Endothelial cell of umbilical vein (primary cell): ENCODE measurements around the gene XPNPEP2. TPM values are rescaled to one million over a fixed set of nuclear protein-coding genes. Genes with fewer than 3 reads are reported as not detected.

ENCODE experiments used
- BruUV-seq: library from RNA; stranded (reverse); fragments of 400-500 nt; replicated peaks from 2 replicates; lab custom pipeline; 2021; lab: Mats Ljungman, UMichigan
- CTCF ChIA-PET: fragments of 300-600, 350-600 bp; sonication (Branson Sonifier 250); formaldehyde crosslinking; loops from one replicate; lab custom pipeline; 2021; ENCODE audit warnings: antibody characterized with exemption, inconsistent platforms; lab: Charles Lee
- POLR2A ChIA-PET: fragments of 300-600, 350-600 bp; sonication (Branson Sonifier 250); formaldehyde crosslinking; loops from one replicate; lab custom pipeline; 2021; ENCODE audit warnings: antibody characterized with exemption, inconsistent platforms; lab: Charles Lee
- DNase-seq: peaks from one replicate; pipeline ENCODE4 v3.0.0-alpha.2; 2011; ENCODE audit warnings: low read depth, low spot score
- FAIRE-seq: peaks from 2 replicates; lab custom pipeline; 2011; peaks lifted over from hg19 to GRCh38; lab: Jason Lieb, UNC
- H2AFZ ChIP-seq: 2 replicates; pipeline ENCODE4 v1.6.0; 2012; ENCODE audit warnings: low read depth, low read length, control low read depth, inconsistent platforms
- H3K27ac ChIP-seq: 2 replicates; pipeline ENCODE4 v1.5.1; 2011; ENCODE audit warnings: low read depth, mild to moderate bottlenecking, control low read depth, low read length, moderate library complexity; ENCODE audit not compliant: insufficient read depth
- H3K27me3 ChIP-seq, 2 experiments: 2 replicates each; pipeline versions ENCODE4 v1.6.0 to v1.6.1; 2011; ENCODE audit warnings: low read length in 2 of 2, mixed read lengths in 1 of 2; ENCODE audit not compliant: control insufficient read depth in 2 of 2, insufficient read depth in 2 of 2
- H3K36me3 ChIP-seq, 2 experiments: 2 replicates in 1 of 2; 3 replicates in 1 of 2; pipeline ENCODE4 v1.5.1; 2011; ENCODE audit warnings: low read length in 2 of 2, mild to moderate bottlenecking in 1 of 2, moderate library complexity in 1 of 2; ENCODE audit not compliant: control insufficient read depth in 2 of 2, insufficient read depth in 2 of 2; ENCODE audit errors: extremely low read depth in 1 of 2
- H3K4me1 ChIP-seq: 3 replicates; pipeline ENCODE4 v1.5.1; 2011; ENCODE audit warnings: mild to moderate bottlenecking, low read length; ENCODE audit not compliant: control insufficient read depth, insufficient read depth; ENCODE audit errors: extremely low read depth
- H3K4me2 ChIP-seq: 2 replicates; pipeline ENCODE4 v1.6.1; 2011; ENCODE audit warnings: low read length, control low read depth, mixed read lengths; ENCODE audit not compliant: insufficient read depth
- H3K4me3 ChIP-seq, 3 experiments: fragments of 200-600 bp in 1 of 3; sonication (generic), shearing (Covaris generic) in 1 of 3; replicated peaks in 1 of 3; 2 replicates each; pipeline ENCODE4 v1.5.1; 2011 to 2016; ENCODE audit warnings: control low read depth in 3 of 3, low read length in 3 of 3, mild to moderate bottlenecking in 2 of 3, inconsistent platforms in 1 of 3, low read depth in 1 of 3, moderate library complexity in 1 of 3; ENCODE audit not compliant: insufficient read depth in 1 of 3
- H3K79me2 ChIP-seq: 2 replicates; pipeline ENCODE4 v1.6.0; 2012; ENCODE audit warnings: low read length, inconsistent platforms; ENCODE audit not compliant: control insufficient read depth, insufficient read depth
- H3K9ac ChIP-seq: replicated peaks from 2 replicates; pipeline ENCODE3; 2011; ENCODE audit warnings: low read length, control low read depth; ENCODE audit not compliant: insufficient read depth; ENCODE audit errors: extremely low read depth
- H3K9me1 ChIP-seq: replicated peaks from 3 replicates; pipeline ENCODE4 v1.6.0; 2011; ENCODE audit warnings: mild to moderate bottlenecking, low read length; ENCODE audit not compliant: control insufficient read depth, insufficient read depth; ENCODE audit errors: extremely low read depth
- H3K9me3 ChIP-seq: replicated peaks from 2 replicates; pipeline ENCODE4 v1.5.1; 2012; ENCODE audit warnings: low read length, inconsistent platforms; ENCODE audit not compliant: control insufficient read depth, insufficient read depth
- H4K20me1 ChIP-seq: replicated peaks from 2 replicates; pipeline ENCODE3; 2011; ENCODE audit warnings: mild to moderate bottlenecking, low read length; ENCODE audit not compliant: control insufficient read depth, insufficient read depth; ENCODE audit errors: extremely low read depth
- EZH2 ChIP-seq: IDR thresholded peaks from 2 replicates; pipeline ENCODE4 v1.6.1; 2012; ENCODE audit warnings: borderline replicate concordance, low read depth, mild to moderate bottlenecking, moderate library complexity, low read length, inconsistent platforms; ENCODE audit not compliant: severe bottlenecking
- FOS ChIP-seq: IDR thresholded peaks from 2 replicates; pipeline ENCODE4 v1.6.1; 2011; ENCODE audit warnings: mild to moderate bottlenecking, low read length, moderate library complexity, borderline replicate concordance; ENCODE audit not compliant: insufficient read depth
- GATA2 ChIP-seq: IDR thresholded peaks from 2 replicates; pipeline ENCODE4 v1.7.0; 2011; ENCODE audit warnings: low read depth, mild to moderate bottlenecking, moderate library complexity, mixed read lengths, low read length; ENCODE audit not compliant: insufficient read length, insufficient read depth
- JUN ChIP-seq: IDR thresholded peaks from 2 replicates; pipeline ENCODE4 v1.6.1; 2011; ENCODE audit warnings: borderline replicate concordance, low read depth; ENCODE audit not compliant: insufficient read length, insufficient read depth
- MYC ChIP-seq: IDR thresholded peaks from one replicate; pipeline ENCODE4 v1.6.1; 2011; ENCODE audit warnings: mild to moderate bottlenecking, low read depth, low read length
- POLR2A ChIP-seq: IDR thresholded peaks from 2 replicates; pipeline ENCODE4 v1.6.1; 2012; ENCODE audit warnings: low read depth, mild to moderate bottlenecking, control low read depth, low read length
- POLR2AphosphoS5 ChIP-seq: IDR thresholded peaks from 2 replicates; pipeline ENCODE4 v1.6.1; 2012; ENCODE audit warnings: low read depth, mild to moderate bottlenecking, control low read depth, low read length, moderate library complexity; ENCODE audit not compliant: insufficient read depth
- dilution Hi-C: fragments of 300-500 bp; cut with MboI; formaldehyde crosslinking; loops from one replicate; pipeline ENCODE4 v1.15.0; 2019; ENCODE audit warnings: low sequenced_read_pairs; ENCODE audit not compliant: extremely low pct_ligation_motif_present
- intact Hi-C: fragments of 100-400 bp; cut with micrococcal nuclease; formaldehyde crosslinking; loops from one replicate; pipeline ENCODE4 v1.10.0; 2022
- polyA plus RNA-seq, 4 experiments: library from polyadenylated mRNA; depleted of rRNA in 3 of 4; stranded (reverse) in 3 of 4; unstranded in 1 of 4; fragments of >200 nt; gene quantifications; 2 replicates each; pipeline versions ENCODE4 v1.2.1 to v1.2.3, GENCODE V29; 2011 to 2012; ENCODE audit warnings: missing spikeins in 1 of 4
- total RNA-seq: library from RNA; stranded (reverse); gene quantifications from 2 replicates; pipeline ENCODE4 v1.2.3, GENCODE V29; 2021
- TF ChIP-seq, protein P1 (sequence below), 2 donors: IDR thresholded peaks; 1 replicate in 1 of 2; 2 replicates in 1 of 2; pipeline ENCODE4 v1.5.1; 2011; ENCODE audit warnings: low read length in 2 of 2, mild to moderate bottlenecking in 2 of 2, moderate library complexity in 2 of 2, control low read depth in 1 of 2, inconsistent platforms in 1 of 2, low read depth in 1 of 2; ENCODE audit not compliant: insufficient read depth in 1 of 2; ENCODE audit errors: extremely low read depth in 1 of 2
- TF ChIP-seq, protein P2 (sequence below): IDR thresholded peaks from 2 replicates; pipeline ENCODE4 v1.6.1; 2011; ENCODE audit not compliant: insufficient read depth, insufficient read length

Gene XPNPEP2
- total and polyA plus RNA-seq, 2 donors (not counting 3 experiments of a cell fraction or from before 2014, with no cell fraction given) = 0.04 TPM; not detected in 1

GRCh38 chrX:129737916-129738315, 863 bp upstream of the XPNPEP2 start:
- H3K27ac ChIP-seq = no peak overlapping the region
- ChIA-PET POLR2A (no interaction called here), CTCF (interaction anchor here (1.4 to 2.2 kb wide), 2 partner anchors 9 to 11 kb away, joined by 4 to 6 read pairs; no protein-coding TSS in a partner anchor)
- intact Hi-C loops (no loop called here), dilution Hi-C loops (no loop called here)
- BruUV-seq = no TSS peak
- H3K9me1 ChIP-seq = no peaks in the 10 kb centered on the region
- DNase-seq (no peak), FAIRE-seq (peak; percentile 64)
- no peak overlapping the region for H2AFZ ChIP-seq
- H3K4me3 ChIP-seq = no peak overlapping the region
- no peaks in the 10 kb centered on the region for H3K4me1 ChIP-seq
- no peak overlapping the region for H3K4me2 ChIP-seq
- peaks cover 0 to 4% of the 10 kb centered on the region in 2 experiments for H3K27me3 ChIP-seq
- no peaks in the 10 kb centered on the region for H3K9me3 ChIP-seq
- H3K9ac ChIP-seq = no peak overlapping the region
- H3K36me3 ChIP-seq = no peaks in the 10 kb centered on the region
- TF ChIP-seq MYC (no peak), FOS (no peak), POLR2AphosphoS5 (no peak), GATA2 (no peak), EZH2 (no peak), JUN (no peak), POLR2A (no peak)
- TF ChIP-seq, protein P1, sequence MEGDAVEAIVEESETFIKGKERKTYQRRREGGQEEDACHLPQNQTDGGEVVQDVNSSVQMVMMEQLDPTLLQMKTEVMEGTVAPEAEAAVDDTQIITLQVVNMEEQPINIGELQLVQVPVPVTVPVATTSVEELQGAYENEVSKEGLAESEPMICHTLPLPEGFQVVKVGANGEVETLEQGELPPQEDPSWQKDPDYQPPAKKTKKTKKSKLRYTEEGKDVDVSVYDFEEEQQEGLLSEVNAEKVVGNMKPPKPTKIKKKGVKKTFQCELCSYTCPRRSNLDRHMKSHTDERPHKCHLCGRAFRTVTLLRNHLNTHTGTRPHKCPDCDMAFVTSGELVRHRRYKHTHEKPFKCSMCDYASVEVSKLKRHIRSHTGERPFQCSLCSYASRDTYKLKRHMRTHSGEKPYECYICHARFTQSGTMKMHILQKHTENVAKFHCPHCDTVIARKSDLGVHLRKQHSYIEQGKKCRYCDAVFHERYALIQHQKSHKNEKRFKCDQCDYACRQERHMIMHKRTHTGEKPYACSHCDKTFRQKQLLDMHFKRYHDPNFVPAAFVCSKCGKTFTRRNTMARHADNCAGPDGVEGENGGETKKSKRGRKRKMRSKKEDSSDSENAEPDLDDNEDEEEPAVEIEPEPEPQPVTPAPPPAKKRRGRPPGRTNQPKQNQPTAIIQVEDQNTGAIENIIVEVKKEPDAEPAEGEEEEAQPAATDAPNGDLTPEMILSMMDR (IDR thresholded peaks at IDR 0.05; ENCODE audit: extremely low read depth in 1 of 2, insufficient read depth in 1 of 2, low read depth in 1 of 2, low read length in 2 of 2) = no peak
- TF ChIP-seq, protein P2, sequence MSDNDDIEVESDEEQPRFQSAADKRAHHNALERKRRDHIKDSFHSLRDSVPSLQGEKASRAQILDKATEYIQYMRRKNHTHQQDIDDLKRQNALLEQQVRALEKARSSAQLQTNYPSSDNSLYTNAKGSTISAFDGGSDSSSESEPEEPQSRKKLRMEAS = no peak
- no peaks in the 10 kb centered on the region for H4K20me1 ChIP-seq
- H3K79me2 ChIP-seq = no peaks in the 10 kb centered on the region
